CD4-positive, alpha-beta T cell treated with Interleukin-4 for 4 hours (primary cell): ENCODE measurements around the gene R3HDM1.
"Not testable (repeated sequence)": the region's sequence is repeated elsewhere in the genome, so short reads cannot be mapped to it uniquely, and the experiment has no call there.

Experiments
- DNase-seq: peaks from one replicate; pipeline ENCODE4 v3.0.0-alpha.2; 2020

Gene R3HDM1

DNA sequence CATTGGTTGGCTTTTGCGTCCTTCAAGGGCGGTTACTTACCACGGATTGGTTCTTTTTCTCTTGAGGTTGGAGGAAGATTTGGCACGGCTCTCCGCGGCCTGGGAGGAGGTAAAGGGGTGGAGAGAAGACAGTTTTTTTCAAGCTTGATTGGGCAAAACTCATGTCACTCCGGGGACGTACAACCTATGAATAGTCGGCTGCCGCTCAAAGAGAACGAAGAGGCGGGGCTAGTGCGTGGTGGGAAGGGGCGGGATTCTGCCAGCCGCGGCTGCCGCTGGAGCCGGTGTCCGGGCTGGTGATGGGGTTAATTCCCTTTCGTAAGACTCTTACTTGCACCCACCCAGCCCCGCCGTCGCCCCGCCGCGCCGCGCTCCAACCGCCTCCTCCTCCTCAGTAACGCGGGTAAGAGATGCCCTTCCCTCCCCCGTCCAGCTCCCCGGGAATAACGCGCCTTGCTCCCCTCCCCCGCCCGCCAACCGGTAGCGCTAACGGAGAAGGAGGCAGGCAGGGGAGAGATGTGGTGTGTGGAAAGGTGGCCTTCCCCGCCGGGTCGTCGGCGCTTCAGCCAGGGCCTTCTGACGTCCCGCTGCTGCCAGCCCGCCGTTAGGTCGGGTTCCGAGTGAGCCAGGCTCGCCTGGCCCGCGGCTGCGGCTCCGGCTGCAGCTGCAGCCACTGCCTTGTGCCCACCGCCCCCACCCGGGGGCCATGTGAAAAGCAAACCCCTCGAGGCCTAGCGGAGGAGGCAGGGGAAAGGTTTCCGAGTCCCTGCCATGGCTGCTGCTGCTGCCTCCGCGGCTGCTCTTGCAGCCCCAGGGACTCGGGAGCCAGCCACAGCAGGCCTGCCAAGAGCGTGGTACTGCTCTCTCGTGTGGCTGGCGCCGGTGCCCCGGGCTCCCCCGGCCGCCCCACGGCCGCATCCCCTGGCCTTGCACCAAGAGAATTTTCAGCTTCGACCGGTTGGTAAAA is at the start of gene R3HDM1:
Gene R3HDM1, plus strand, starts transcription at position 254 of the 967 bp plus-strand sequence. CDS start 73,362 bp downstream, outside the sequence.
- peak; percentile 99 for DNase-seq

DNA sequence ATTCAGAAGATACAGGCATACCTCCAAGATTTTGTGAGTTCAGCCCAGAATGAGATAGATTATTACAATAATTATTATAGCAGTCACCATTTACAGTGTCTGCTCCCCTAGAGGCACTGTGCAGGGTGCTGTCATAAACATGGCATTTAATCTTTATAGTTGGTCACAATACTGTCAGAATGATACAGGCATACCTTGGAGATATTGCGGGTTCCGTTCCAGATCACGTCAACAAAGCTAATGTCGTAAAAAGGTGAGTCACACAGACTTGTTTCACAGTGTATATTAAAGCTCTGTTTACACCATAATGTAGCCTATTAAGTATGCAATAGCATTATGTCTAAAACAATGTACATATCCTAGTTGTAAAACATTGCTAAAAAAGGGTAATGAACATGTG is 45.8 kb upstream of the R3HDM1 start:
- no peak for DNase-seq

DNA sequence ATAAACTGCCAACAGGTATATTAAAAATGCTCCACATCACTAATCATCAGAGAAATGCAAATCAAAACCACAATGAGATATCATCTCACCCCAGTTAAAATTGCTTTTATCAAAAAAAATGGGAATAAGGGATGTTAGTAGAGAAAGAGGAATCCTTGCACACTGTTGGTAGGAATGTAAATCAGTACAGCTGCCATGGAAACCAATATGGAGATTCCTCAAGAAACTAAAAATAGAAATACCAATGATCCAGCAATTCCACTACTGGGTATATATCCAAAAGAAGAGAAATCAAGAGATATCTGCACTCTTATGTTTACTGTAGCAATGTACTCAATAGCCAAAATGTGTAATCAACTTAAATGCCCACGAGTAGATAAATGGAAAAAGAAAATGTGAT is 40.9 kb upstream of the R3HDM1 start:
- no peak for DNase-seq

DNA sequence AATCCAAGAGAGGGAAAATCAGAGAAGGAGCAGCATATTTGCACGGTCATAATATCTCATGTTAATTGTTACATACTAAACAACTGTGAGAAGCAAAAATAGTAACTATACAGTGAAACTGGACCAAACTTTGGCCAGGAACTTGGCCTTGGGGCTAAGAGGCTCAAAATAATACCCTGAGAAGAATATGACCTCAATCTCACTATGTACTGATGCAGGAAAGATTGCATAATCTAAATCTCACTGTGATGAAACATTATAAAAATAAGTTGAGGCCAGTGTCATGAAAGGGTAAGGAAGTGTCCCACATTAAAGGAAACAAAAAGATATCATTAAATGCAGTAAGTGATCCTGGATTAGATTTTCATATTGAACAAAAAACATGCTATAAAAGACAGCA is 36.8 kb upstream of the R3HDM1 start:
- DNase-seq = no peak

DNA sequence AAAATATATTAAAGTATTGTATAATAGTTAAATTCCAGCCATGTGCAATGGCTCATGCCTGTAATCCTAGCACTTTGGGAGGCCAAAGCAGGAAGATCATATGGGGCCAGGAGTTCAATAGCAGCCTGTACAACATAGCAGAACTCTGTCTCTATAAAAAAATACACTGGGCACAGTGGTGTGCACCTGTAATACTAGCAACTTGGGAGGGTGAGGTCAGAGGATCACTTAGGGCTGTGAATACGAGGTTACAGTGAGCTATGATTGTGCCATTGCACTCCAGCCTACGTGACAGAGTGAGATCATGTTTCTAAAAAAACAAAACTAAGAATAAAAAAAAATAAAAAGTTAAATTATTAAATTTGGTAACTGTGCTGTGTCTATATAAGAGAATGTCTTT is 36.4 kb upstream of the R3HDM1 start:
- DNase-seq = no peak

DNA sequence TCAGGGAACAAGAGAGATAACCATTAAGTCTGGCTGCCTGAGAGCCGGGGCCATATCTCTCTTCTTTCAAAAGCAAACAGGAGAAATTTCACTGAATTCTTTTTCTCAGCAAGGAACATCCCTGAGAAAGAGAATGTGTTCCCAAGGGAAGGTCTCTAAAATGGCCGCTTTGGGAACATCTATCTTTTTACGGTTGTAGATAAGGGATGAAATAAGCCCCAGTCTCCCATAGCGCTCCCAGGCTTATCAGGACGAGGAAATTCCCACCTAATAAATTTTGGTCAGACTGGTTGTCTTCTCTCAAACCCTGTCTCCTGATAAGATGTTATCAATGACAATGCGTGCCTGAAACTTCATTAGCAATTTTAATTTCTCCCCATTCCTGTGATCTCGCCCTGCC is 32.7 kb upstream of the R3HDM1 start:
- not testable (repeated sequence) for DNase-seq

DNA sequence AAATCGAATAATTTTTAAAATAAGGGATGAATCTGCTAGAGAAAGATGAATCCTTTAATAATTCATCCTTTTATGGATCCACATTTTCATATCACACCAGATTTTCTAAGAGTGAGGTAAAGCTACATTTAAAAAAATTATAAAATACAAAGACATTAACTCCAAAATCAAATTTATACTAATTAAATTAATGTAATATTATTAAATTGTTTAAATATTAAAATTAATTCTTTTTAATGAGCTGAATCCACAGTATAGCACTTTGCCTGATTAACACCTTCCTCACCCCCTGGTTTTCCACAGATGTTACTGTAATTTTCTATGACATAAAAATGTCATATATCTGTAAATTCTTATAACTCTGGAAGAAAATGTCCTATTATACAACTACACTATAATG is 26.5 kb upstream of the R3HDM1 start:
- no peak for DNase-seq

DNA sequence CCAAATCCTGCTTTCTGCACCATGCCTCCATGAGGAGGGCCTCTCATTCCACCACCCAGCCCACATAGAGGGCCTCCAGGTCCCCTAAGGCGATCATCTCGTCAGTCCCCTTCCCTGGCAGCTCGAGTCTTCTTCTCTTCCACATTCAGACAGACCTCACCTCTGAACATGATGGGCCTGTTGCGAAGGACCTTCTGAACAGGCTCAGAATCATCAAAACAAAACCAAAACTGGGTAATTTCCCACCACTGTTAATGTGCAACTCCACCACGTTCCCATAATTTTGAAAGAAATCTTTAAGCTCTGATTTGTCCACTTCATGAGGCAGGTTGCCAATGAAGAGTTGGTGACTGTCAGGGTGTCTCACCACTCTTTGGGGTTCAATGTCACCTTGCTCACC is 20.7 kb upstream of the R3HDM1 start:
- no peak for DNase-seq

DNA sequence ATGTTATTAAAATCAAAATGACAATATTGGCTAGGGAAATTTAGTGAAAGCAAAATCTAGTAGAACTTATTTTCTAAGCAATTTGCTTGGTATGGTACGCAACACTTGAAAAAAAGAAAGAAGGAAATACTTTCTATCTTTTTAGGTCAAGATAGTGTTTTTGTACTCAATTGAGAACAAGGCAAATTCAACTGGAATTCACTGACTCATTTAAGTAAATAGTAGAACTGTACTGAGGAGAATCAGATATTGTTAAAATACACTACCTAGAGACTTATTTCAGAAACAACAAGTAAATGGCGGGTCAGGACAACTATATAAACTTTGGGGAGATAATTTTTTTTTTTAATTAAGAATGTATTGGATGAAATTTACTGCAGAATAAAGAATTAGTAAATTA is 19.2 kb upstream of the R3HDM1 start:
- no peak for DNase-seq

DNA sequence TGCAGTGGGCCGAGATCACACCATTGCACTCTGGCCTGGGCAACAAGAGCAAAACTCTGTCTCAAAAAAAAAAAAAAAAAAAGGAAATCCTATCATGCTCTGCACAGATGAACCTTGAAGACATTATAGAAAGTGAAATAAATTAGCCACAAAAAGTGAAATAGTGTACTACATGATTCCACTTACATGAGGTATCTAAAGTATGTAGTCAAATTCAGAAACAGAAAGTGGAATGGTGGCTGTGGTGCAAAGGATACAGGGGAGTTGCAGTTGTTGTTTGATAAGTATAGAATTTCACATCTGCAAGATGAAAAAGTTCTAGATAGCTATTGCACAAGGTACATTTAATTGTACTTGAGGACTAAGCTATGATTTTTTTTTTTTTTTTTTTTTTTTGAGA is 5.5 kb upstream of the R3HDM1 start:
- no peak for DNase-seq

DNA sequence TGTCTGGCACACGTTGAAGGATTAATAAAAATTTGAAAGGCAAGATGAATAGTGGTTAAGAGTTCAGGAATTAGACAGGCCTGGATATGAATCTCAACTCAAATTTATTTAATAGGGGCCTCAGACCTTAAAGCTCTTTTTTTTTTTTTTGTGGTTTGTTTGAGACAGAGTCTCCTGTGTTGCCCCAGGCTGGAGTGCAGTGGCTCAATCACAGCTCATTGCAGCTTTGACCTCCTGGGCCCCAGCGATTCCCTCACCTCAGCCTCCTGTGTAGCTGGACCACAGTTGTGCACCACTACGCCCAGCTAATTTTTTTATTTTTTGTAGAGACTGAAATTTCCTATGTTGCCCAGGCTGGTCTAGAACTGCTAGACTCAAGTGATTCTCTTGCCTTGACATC is 3.3 kb upstream of the R3HDM1 start:
- no peak for DNase-seq

DNA sequence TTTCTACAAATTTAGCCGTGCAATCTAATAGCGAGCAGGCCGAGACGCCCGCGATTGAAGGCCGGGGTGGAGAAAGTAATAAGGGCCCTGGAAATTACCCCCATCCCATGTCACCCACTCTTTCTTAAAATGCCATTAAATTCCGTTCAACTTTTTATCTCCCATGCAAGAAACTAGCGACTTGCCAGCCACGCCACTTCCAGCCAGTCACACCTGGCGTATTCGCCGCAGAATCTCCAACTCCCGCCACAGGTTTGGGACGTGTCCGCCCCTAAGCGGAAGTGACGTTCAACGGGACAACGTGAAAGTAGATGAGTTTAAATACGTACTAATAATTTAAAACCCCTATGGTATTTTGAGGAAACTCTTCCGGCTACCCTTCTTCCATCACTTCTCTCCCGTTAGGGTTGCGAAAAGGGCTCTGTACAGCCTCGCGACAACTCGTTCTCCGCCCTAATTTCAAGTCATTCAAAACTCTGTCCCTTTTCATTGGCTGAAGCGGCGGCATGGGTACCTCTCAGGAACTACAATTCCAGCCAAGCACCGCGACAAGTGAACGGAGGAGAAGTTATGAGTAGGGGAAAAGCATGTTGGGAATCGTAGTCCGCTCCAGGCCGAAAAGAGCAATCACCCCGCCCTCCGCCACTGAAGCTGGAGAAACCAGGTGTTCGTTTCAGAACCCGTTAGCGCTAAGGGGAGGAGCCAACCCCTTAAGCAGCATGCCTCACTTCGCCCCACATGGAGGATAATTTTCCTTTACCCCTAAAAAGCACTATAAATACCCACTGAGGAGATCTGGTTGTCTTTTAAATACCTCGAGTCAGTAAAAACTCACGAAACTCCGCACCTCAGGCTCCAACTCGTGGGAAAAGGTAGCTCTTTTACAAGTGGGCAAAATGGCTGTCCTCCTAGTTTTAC is 712 bp upstream of the R3HDM1 start, which contains the start of gene ZRANB3:
Gene ZRANB3, minus strand, starts transcription at position 906 of the 918 bp plus-strand sequence.
- peak; percentile 96 for DNase-seq

DNA sequence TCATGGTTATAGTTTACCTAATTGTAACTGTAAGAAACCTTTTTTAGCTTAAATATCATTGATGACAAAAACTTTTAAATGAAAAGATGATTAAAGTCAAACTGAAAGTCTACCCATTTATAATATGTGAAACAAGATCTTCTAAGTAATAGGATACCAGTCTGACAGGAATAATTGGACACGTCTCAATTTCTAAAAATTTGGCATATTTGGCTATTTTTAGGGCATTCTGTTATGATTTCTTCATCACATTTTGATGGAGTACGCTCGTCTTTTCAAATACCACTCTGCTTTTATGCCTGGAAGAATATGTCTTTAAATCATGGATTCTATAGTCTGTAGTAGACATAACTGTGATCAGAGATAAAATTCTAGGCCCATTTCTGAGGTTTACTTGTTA is 1.3 kb downstream of the R3HDM1 start:
- DNase-seq = no peak

DNA sequence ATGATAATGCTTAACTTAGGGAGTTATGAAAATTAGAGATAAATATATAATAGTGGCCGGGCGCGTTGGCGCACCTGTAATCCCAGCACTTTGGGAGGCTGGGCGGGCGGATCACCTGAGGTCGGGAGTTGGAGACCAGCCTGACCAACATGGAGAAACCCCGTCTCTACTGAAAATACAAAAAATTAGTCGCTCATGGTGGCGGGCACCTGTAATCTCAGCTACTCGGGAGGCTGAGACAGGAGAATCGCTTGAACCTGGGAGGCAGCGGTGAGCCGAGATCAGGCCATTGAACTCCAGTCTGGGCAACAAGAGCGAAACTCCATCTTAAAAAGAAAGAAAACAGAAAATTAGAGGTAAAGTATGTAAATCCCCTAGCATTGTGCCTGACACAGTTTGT is 2.3 kb downstream of the R3HDM1 start:
- DNase-seq = not testable (repeated sequence)

DNA sequence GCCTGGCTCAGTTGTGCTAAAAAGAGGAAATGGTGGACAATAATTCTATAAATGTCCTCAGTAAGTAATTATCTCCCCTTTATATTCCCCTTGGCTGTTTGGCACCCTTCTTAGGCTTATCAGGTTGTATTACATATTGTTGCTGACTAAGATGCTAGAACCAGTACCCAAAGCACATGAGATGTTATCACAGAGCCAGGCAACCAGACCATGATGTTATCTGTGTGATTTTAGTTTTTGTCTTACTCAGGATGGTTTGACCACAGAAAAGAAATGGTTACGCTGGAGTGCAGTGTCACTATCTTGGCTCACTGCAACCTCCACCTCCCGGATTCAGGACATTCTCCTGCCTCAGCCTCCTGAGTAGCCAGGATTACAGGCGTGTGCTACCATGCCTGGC is 15.2 kb downstream of the R3HDM1 start:
- DNase-seq = no peak

DNA sequence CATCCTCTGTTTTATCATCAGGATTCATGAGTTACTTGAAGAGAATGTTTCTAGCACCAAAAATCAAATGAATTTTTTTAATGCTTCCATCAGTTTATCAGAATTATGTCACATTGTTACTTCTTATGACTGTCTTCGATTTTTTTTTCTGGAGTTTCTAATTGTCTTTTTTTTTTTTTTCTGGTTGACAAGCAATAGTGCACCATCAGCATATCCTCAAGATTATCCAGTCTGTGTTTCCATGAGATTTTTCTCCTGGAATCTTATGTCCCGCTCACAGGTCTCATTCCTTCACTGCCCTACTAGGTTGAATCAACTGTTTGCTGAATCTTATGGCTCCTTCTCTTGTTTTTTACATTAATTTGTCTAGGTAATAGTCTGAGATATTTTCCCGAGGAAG is 16.0 kb downstream of the R3HDM1 start:
- no peak for DNase-seq

DNA sequence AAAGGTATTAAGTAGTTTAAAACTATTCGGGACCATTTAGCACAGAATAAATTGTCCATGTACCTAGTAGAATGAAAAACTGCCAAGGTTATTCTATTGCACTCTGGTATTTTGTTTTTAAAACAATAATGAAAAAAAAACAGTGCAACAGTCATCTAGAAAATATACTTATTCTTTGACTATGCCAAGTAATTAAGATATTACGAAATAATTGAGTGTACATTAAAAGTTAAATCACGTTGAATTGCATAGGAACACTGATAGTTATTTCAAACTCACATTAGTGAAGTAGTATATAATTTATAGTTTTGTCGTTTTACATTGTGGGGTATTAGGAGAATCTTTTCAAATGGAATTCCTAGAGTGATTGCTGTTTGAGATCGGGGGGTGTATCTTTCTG is 20.1 kb downstream of the R3HDM1 start:
- no peak for DNase-seq

DNA sequence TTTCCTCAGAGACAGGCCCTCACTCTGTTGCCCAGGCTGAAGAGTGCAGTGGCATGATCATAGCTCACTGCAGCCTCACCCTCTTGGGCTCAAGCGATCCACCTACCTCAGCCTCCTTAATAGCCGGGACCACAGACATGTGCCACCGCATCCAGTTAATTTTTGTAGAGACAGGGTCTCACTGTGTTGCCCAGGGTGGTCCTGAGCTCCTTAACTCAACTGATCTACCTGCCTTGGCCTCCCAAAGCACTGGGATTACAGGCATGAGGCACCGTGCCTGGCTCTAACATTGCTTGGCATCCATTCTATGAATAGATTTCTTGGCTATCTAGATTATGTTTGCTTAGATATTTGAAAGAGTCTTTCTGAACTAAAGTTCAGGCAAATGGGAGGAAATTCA is 21.6 kb downstream of the R3HDM1 start:
- DNase-seq = no peak

DNA sequence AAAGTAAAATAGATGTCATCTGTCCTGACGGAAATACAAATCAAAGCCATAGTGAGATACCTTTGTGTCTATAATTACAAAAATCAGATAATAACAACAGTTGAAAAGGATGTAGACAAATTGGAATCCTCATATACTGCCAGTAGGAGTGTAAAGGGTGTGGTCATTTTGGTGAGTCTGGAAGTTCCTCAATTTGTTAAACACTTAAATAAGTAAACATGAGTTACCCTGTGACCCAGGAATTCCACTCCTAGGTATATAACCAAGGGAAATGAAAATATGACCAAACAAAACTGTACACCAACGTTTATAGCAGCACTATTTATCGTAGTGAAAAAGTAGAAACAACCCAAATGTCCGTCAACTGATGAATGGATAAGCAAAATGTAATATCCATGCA is 24.0 kb downstream of the R3HDM1 start:
- no peak for DNase-seq

DNA sequence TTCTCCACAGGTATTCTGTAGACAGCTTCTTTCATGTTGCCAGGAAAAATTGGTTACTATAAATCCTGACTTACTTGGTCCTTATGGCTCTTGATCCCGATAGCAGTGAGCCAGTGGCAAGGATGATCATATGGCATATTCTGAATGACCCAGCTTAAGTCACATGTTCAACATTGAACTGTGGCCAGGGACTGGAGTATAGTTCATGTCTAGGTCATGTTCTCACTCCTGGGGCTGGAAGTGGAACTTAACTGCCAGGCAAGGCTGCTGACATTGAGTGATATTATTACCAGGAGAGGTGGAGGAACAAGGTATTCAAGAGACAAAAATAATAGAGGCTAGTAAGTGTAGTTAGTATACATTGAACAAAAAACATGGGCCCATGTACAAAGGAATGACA is 26.2 kb downstream of the R3HDM1 start:
- no peak for DNase-seq

DNA sequence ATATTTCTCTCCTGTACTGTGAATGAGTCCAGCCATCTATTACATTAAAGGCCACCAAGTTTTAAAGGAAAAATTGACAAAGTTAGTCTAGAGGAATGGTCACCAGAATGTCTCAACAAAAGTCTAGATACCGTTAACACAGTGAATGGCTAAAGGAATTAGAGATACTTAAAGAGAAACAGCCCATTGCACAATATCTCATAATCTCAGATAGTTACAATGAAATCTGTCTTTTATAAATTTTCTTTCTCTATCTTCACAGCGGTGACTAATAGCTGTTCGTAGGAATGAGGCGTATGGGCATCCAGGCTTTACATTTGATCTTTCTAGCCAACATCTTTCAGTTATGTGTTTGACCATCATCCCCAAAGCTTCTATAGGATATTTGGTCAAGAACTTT is 30.6 kb downstream of the R3HDM1 start:
- no peak for DNase-seq

DNA sequence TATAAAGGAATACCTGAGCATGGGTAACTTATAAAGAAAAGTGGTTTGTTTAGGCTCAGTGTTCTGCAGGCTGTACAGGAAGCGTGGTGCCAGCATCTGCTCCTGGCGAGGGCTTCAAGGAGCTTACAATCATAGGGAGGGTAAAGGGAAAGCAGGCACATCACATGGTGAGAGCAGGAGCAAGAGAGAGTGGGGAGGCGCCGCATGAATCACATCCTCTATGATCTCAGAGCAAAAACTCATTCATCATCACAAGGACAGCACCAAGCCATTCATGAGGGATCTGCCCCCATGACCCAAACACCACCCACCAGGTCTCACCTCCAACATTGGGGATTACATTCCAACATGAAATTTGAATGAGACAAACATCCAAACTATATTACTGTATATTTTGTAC is 32.5 kb downstream of the R3HDM1 start:
- DNase-seq = no peak

DNA sequence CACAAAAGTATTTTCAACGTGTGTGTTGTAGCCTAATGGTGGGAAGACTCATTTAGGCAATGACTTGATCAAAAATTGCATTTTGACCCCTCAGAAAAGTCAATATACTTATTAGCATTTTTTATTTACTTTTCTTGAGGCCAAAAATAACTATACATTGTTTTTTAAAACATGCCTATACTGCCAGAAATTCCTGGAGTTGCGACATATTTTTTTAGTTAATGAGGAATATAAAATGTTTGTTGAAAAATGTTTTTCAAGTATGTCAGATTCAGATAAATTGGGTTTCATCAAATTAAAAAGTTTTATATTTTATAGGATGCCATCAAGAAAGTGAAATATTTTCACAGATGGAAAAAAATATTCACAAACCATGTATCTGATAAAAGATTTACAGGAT is 39.6 kb downstream of the R3HDM1 start:
- no peak for DNase-seq

DNA sequence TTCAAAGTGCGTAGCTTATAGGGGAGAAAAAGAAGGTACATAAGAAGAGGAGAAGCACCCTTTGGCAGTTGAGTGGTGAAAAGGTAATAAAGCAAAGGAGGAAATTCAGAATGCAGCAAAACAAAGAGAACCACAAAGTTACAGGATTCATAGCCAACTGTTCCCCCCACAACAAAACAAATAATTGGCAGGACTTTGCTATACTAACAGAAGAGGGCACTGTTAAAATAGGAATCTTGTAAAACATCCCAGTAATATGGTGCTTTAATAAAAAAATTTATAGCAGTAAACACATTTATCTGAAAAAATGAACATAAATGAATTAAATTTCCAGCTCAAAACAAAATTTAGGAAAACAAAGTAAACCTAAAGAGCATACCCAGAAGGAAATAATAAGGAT is 42.3 kb downstream of the R3HDM1 start:
- DNase-seq = no peak
